Endothelial cell of umbilical vein (primary cell): ENCODE results near the gene ZNF142. TPM values are rescaled to one million over a fixed set of nuclear protein-coding genes. Genes with fewer than 3 reads are reported as not detected.

Source experiments
- BruUV-seq: library from RNA; stranded (reverse); fragments of 400-500 nt; replicated peaks from 2 replicates; lab custom pipeline; 2021; lab: Mats Ljungman, UMichigan
- CTCF ChIA-PET: fragments of 300-600, 350-600 bp; sonication (Branson Sonifier 250); formaldehyde crosslinking; loops from one replicate; lab custom pipeline; 2021; ENCODE audit warnings: antibody characterized with exemption, inconsistent platforms; lab: Charles Lee
- POLR2A ChIA-PET: fragments of 300-600, 350-600 bp; sonication (Branson Sonifier 250); formaldehyde crosslinking; loops from one replicate; lab custom pipeline; 2021; ENCODE audit warnings: antibody characterized with exemption, inconsistent platforms; lab: Charles Lee
- DNase-seq: peaks from one replicate; pipeline ENCODE4 v3.0.0-alpha.2; 2011; ENCODE audit warnings: low read depth, low spot score
- FAIRE-seq: peaks from 2 replicates; lab custom pipeline; 2011; peaks lifted over from hg19 to GRCh38; lab: Jason Lieb, UNC
- H2AFZ ChIP-seq: 2 replicates; pipeline ENCODE4 v1.6.0; 2012; ENCODE audit warnings: low read depth, low read length, control low read depth, inconsistent platforms
- H3K27ac ChIP-seq: 2 replicates; pipeline ENCODE4 v1.5.1; 2011; ENCODE audit warnings: low read depth, mild to moderate bottlenecking, control low read depth, low read length, moderate library complexity; ENCODE audit not compliant: insufficient read depth
- H3K27me3 ChIP-seq, 2 experiments: 2 replicates each; pipeline versions ENCODE4 v1.6.0 to v1.6.1; 2011; ENCODE audit warnings: low read length in 2 of 2, mixed read lengths in 1 of 2; ENCODE audit not compliant: control insufficient read depth in 2 of 2, insufficient read depth in 2 of 2
- H3K36me3 ChIP-seq, 2 experiments: 2 replicates in 1 of 2; 3 replicates in 1 of 2; pipeline ENCODE4 v1.5.1; 2011; ENCODE audit warnings: low read length in 2 of 2, mild to moderate bottlenecking in 1 of 2, moderate library complexity in 1 of 2; ENCODE audit not compliant: control insufficient read depth in 2 of 2, insufficient read depth in 2 of 2; ENCODE audit errors: extremely low read depth in 1 of 2
- H3K4me1 ChIP-seq: 3 replicates; pipeline ENCODE4 v1.5.1; 2011; ENCODE audit warnings: mild to moderate bottlenecking, low read length; ENCODE audit not compliant: control insufficient read depth, insufficient read depth; ENCODE audit errors: extremely low read depth
- H3K4me2 ChIP-seq: 2 replicates; pipeline ENCODE4 v1.6.1; 2011; ENCODE audit warnings: low read length, control low read depth, mixed read lengths; ENCODE audit not compliant: insufficient read depth
- H3K4me3 ChIP-seq, 3 experiments: fragments of 200-600 bp in 1 of 3; sonication (generic), shearing (Covaris generic) in 1 of 3; replicated peaks in 1 of 3; 2 replicates each; pipeline ENCODE4 v1.5.1; 2011 to 2016; ENCODE audit warnings: control low read depth in 3 of 3, low read length in 3 of 3, mild to moderate bottlenecking in 2 of 3, inconsistent platforms in 1 of 3, low read depth in 1 of 3, moderate library complexity in 1 of 3; ENCODE audit not compliant: insufficient read depth in 1 of 3
- H3K79me2 ChIP-seq: 2 replicates; pipeline ENCODE4 v1.6.0; 2012; ENCODE audit warnings: low read length, inconsistent platforms; ENCODE audit not compliant: control insufficient read depth, insufficient read depth
- H3K9ac ChIP-seq: replicated peaks from 2 replicates; pipeline ENCODE3; 2011; ENCODE audit warnings: low read length, control low read depth; ENCODE audit not compliant: insufficient read depth; ENCODE audit errors: extremely low read depth
- H3K9me1 ChIP-seq: replicated peaks from 3 replicates; pipeline ENCODE4 v1.6.0; 2011; ENCODE audit warnings: mild to moderate bottlenecking, low read length; ENCODE audit not compliant: control insufficient read depth, insufficient read depth; ENCODE audit errors: extremely low read depth
- H3K9me3 ChIP-seq: replicated peaks from 2 replicates; pipeline ENCODE4 v1.5.1; 2012; ENCODE audit warnings: low read length, inconsistent platforms; ENCODE audit not compliant: control insufficient read depth, insufficient read depth
- H4K20me1 ChIP-seq: replicated peaks from 2 replicates; pipeline ENCODE3; 2011; ENCODE audit warnings: mild to moderate bottlenecking, low read length; ENCODE audit not compliant: control insufficient read depth, insufficient read depth; ENCODE audit errors: extremely low read depth
- CTCF ChIP-seq, 2 donors: IDR thresholded peaks; 1 replicate in 1 of 2; 2 replicates in 1 of 2; pipeline ENCODE4 v1.5.1; 2011; ENCODE audit warnings: low read length in 2 of 2, mild to moderate bottlenecking in 2 of 2, moderate library complexity in 2 of 2, control low read depth in 1 of 2, inconsistent platforms in 1 of 2, low read depth in 1 of 2; ENCODE audit not compliant: insufficient read depth in 1 of 2; ENCODE audit errors: extremely low read depth in 1 of 2
- EZH2 ChIP-seq: IDR thresholded peaks from 2 replicates; pipeline ENCODE4 v1.6.1; 2012; ENCODE audit warnings: borderline replicate concordance, low read depth, mild to moderate bottlenecking, moderate library complexity, low read length, inconsistent platforms; ENCODE audit not compliant: severe bottlenecking
- FOS ChIP-seq: IDR thresholded peaks from 2 replicates; pipeline ENCODE4 v1.6.1; 2011; ENCODE audit warnings: mild to moderate bottlenecking, low read length, moderate library complexity, borderline replicate concordance; ENCODE audit not compliant: insufficient read depth
- GATA2 ChIP-seq: IDR thresholded peaks from 2 replicates; pipeline ENCODE4 v1.7.0; 2011; ENCODE audit warnings: low read depth, mild to moderate bottlenecking, moderate library complexity, mixed read lengths, low read length; ENCODE audit not compliant: insufficient read length, insufficient read depth
- MAX ChIP-seq: IDR thresholded peaks from 2 replicates; pipeline ENCODE4 v1.6.1; 2011; ENCODE audit not compliant: insufficient read depth, insufficient read length
- MYC ChIP-seq: IDR thresholded peaks from one replicate; pipeline ENCODE4 v1.6.1; 2011; ENCODE audit warnings: mild to moderate bottlenecking, low read depth, low read length
- POLR2A ChIP-seq: IDR thresholded peaks from 2 replicates; pipeline ENCODE4 v1.6.1; 2012; ENCODE audit warnings: low read depth, mild to moderate bottlenecking, control low read depth, low read length
- dilution Hi-C: fragments of 300-500 bp; cut with MboI; formaldehyde crosslinking; loops from one replicate; pipeline ENCODE4 v1.15.0; 2019; ENCODE audit warnings: low sequenced_read_pairs; ENCODE audit not compliant: extremely low pct_ligation_motif_present
- intact Hi-C: fragments of 100-400 bp; cut with micrococcal nuclease; formaldehyde crosslinking; loops from one replicate; pipeline ENCODE4 v1.10.0; 2022
- polyA plus RNA-seq, 4 experiments: library from polyadenylated mRNA; depleted of rRNA in 3 of 4; stranded (reverse) in 3 of 4; unstranded in 1 of 4; fragments of >200 nt; gene quantifications; 2 replicates each; pipeline versions ENCODE4 v1.2.1 to v1.2.3, GENCODE V29; 2011 to 2012; ENCODE audit warnings: missing spikeins in 1 of 4
- total RNA-seq: library from RNA; stranded (reverse); gene quantifications from 2 replicates; pipeline ENCODE4 v1.2.3, GENCODE V29; 2021

The ZNF142 gene
- total and polyA plus RNA-seq, 2 donors (not counting 3 experiments of a cell fraction or from before 2014, with no cell fraction given): 14.5 to 34.5 TPM

DNA sequence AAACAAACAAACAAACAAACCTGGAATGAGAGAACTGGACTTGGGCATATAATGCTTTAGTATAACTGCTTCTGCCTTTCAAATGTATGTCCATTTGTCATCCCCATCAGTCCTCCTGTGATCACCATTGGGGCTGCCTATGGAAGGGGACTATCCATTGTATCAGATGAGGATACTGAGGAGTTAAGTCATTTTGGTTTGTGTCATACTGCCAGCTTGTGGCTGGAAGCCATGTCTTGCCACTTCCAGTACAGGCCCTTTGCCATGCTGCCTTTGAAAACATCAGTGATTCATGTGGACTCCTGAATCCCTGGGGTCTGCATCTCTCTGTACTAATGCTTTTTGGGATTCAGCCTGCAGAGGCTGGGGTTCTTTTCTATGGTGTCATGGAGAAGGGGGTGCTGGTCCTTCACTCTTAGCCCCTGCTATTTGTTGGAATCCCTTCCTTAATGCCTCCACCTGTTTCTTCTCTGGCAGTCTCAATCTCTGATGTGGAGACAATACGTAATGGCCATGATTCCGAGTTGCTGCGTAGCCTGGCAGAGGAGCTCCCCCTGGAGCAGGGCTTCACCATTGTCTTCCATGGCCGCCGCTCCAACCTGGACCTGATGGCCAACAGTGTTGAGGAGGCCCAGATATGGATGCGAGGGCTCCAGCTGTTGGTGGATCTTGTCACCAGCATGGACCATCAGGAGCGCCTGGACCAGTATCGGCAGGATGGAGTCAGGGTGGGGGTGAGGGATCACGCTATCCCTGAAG is 41.1 kb downstream of the ZNF142 start:
- FAIRE-seq: no peak
- ChIA-PET CTCF (interaction anchor here (1.1 to 4.1 kb wide), 2 partner anchors 11 to 13 kb away, joined by 3 to 15 read pairs; partner anchors contain the start of gene PLCD4), POLR2A (interaction anchor here (0.5 kb wide), 1 partner anchor 43 kb away, joined by 3 read pairs; no protein-coding TSS in a partner anchor)
- Histone ChIP-seq H2AFZ (no peak overlapping the region), H3K36me3 (no peaks in the 10 kb centered on the region), H3K27ac (no peak overlapping the region), H3K27me3 (no peaks in the 10 kb centered on the region), H3K9ac (no peak overlapping the region), H3K4me1 (peaks cover 9% of the 10 kb centered on the region), H3K4me2 (no peak overlapping the region), H3K79me2 (no peaks in the 10 kb centered on the region), H3K9me3 (no peaks in the 10 kb centered on the region), H3K4me3 (no peak overlapping the region), H3K9me1 (no peaks in the 10 kb centered on the region), H4K20me1 (no peaks in the 10 kb centered on the region)
- no peak for DNase-seq
- BruUV-seq: no TSS peak
- intact Hi-C loops: no loop called here
- dilution Hi-C loops: no loop called here
- TF ChIP-seq POLR2A (no peak), FOS (no peak)

- no peaks in the 10 kb centered on the region for H3K79me2 ChIP-seq
- POLR2A ChIA-PET: no interaction called here
- no peaks in the 10 kb centered on the region for H4K20me1 ChIP-seq
- no peak overlapping the region for H3K9ac ChIP-seq
- no TSS peak for BruUV-seq
- H3K36me3 ChIP-seq: no peaks in the 10 kb centered on the region
- no peak for DNase-seq
- H3K9me1 ChIP-seq: no peaks in the 10 kb centered on the region
- FAIRE-seq: no peak
- H3K4me3 ChIP-seq: no peak overlapping the region
- no peak for TF ChIP-seq CTCF (IDR thresholded peaks at IDR 0.05; ENCODE audit: extremely low read depth in 1 of 2, insufficient read depth in 1 of 2, low read depth in 1 of 2, low read length in 2 of 2)
- no peak for TF ChIP-seq MAX
- no peak for TF ChIP-seq EZH2
- TF ChIP-seq MYC: no peak
- TF ChIP-seq GATA2: no peak
- no peak overlapping the region for H3K27ac ChIP-seq
- H3K27me3 ChIP-seq: peaks cover 0 to 4% of the 10 kb centered on the region in 2 experiments
- dilution Hi-C loops (no loop called here), intact Hi-C loops (no loop called here)
- CTCF ChIA-PET: interaction anchor here (4.1 kb wide), 1 partner anchor 9 kb away, joined by 15 read pairs; the partner anchor contains the start of gene PLCD4
- H3K4me1 ChIP-seq: no peaks in the 10 kb centered on the region
- H3K4me2 ChIP-seq: no peak overlapping the region
- no peak overlapping the region for H2AFZ ChIP-seq
- H3K9me3 ChIP-seq: no peaks in the 10 kb centered on the region
Measured at GRCh38 chr2:218615868-218616315, 43.5 kb downstream of the ZNF142 start.
